ENCODE measurements around the gene CFAP57. TPM values are rescaled to one million over a fixed set of nuclear protein-coding genes. Genes with fewer than 3 reads are reported as not detected.

The CFAP57 gene
- total RNA-seq, 1 experiment from 2014 or later: 0.14 TPM

DNA sequence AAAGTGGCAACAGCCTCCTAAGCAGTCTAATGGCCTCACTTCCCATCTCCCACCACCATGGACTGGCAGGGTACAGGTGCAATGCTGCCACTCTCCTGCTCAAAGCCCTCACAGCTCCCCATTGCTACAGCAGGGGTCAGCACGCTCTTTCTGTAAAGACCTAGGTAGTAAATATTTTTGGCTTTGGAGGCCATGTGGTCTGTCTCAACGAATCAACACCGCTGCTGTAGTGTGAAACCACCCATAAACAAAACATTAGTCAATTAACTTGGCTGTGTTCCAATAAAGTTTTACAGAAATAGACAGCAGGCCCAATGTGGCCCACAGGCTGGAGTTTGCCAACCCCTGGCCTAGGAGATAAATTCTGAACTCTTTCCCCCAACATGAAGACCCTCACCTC lies 53.0 kb downstream of the CFAP57 start:
- no peak for DNase-seq
- Histone ChIP-seq H3K36me3 (replicated peaks; ENCODE audit: control insufficient read depth, insufficient read depth, low read length) (no peaks in the 10 kb centered on the region), H3K4me3 (ENCODE audit: insufficient read depth, low read depth, low read length) (no peak overlapping the region), H3K27me3 (ENCODE audit: control insufficient read depth, insufficient read depth, low read length) (peaks cover 2% of the 10 kb centered on the region; the same call in 1 of the 2 replicates)

- Histone ChIP-seq H3K4me3 (ENCODE audit: insufficient read depth, low read depth, low read length) (no peak overlapping the region), H3K27me3 (ENCODE audit: control insufficient read depth, insufficient read depth, low read length) (peaks cover 2% of the 10 kb centered on the region; the same call in 1 of the 2 replicates), H3K36me3 (replicated peaks; ENCODE audit: control insufficient read depth, insufficient read depth, low read length) (no peaks in the 10 kb centered on the region)
- DNase-seq: peak; percentile 87
These were observed 55.1 kb downstream of the CFAP57 start for GRCh38 chr1:43227143-43227764.

GRCh38 chr1:43229826-43230780 lies 58.0 kb downstream of the CFAP57 start:
- Histone ChIP-seq H3K36me3 (replicated peaks; ENCODE audit: control insufficient read depth, insufficient read depth, low read length) (no peaks in the 10 kb centered on the region), H3K27me3 (ENCODE audit: control insufficient read depth, insufficient read depth, low read length) (no peaks in the 10 kb centered on the region; the same call in 1 of the 2 replicates), H3K4me3 (ENCODE audit: insufficient read depth, low read depth, low read length) (no peak overlapping the region)
- no peak for DNase-seq

DNA sequence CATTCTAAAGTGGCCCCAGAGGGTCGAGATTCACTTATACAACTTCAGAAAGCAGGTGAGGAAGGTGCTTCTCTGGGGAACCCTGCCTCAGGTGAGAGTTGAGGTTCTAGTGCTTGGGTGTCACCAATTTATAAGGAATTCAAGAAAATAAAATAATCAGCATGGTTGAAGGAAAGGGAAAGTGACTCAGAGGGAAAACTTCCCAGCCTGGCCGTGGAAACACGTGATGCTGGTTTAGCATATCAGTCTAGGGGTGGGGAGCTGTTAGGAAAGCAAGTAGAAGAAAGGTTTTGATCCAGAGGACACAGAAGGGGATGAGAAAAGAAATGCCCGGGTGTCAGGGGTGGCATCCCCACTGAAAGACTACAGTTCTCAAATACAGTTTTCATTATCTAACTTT lies 59.9 kb downstream of the CFAP57 start:
- H3K4me3 ChIP-seq (ENCODE audit: insufficient read depth, low read depth, low read length): no peak overlapping the region
- no peaks in the 10 kb centered on the region for H3K36me3 ChIP-seq (replicated peaks; ENCODE audit: control insufficient read depth, insufficient read depth, low read length)
- H3K27me3 ChIP-seq (ENCODE audit: control insufficient read depth, insufficient read depth, low read length): no peaks in the 10 kb centered on the region; the same call in 1 of the 2 replicates
- DNase-seq: no peak

DNA sequence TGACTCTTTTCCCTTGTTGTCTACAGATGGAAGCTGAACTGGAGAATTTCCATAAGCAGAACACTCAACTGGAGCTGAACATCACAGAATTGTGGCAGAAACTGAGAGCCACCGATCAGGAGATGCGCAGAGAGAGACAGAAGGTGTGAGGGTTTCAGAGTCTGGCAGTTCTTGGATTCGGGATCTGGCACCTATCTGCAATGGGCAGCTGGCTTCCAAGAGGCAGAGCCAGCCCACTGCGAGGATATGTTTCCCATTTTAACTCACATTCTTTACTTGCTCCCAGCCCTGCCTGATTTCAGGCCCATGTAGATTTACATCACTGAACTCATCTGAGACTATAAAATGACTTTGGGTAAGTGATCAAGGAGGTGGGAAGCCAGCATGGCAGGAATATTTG lies 60.4 kb downstream of the CFAP57 start:
- no peaks in the 10 kb centered on the region for H3K36me3 ChIP-seq (replicated peaks; ENCODE audit: control insufficient read depth, insufficient read depth, low read length)

GRCh38 chr1:43233631-43234030 lies 61.5 kb downstream of the CFAP57 start:
- no peak overlapping the region for H3K4me3 ChIP-seq (ENCODE audit: insufficient read depth, low read depth, low read length)

More for the DNA sequence above, 60.4 kb downstream of the CFAP57 start:
- Histone ChIP-seq H3K27me3 (ENCODE audit: control insufficient read depth, insufficient read depth, low read length) (no peaks in the 10 kb centered on the region; the same call in 1 of the 2 replicates), H3K4me3 (ENCODE audit: insufficient read depth, low read depth, low read length) (no peak overlapping the region)
- no peak for DNase-seq

GRCh38 chr1:43234267-43234666 lies 62.1 kb downstream of the CFAP57 start:
- Histone ChIP-seq H3K27me3 (ENCODE audit: control insufficient read depth, insufficient read depth, low read length) (no peaks in the 10 kb centered on the region; the same call in 1 of the 2 replicates), H3K36me3 (replicated peaks; ENCODE audit: control insufficient read depth, insufficient read depth, low read length) (no peaks in the 10 kb centered on the region), H3K4me3 (ENCODE audit: insufficient read depth, low read depth, low read length) (no peak overlapping the region)
- DNase-seq: no peak

More at GRCh38 chr1:43233631-43234030, 61.5 kb downstream of the CFAP57 start:
- H3K36me3 ChIP-seq (replicated peaks; ENCODE audit: control insufficient read depth, insufficient read depth, low read length): no peaks in the 10 kb centered on the region
- no peak for DNase-seq
- no peaks in the 10 kb centered on the region; the same call in 1 of the 2 replicates for H3K27me3 ChIP-seq (ENCODE audit: control insufficient read depth, insufficient read depth, low read length)

GRCh38 chr1:43235040-43235439 lies 62.9 kb downstream of the CFAP57 start:
- Histone ChIP-seq H3K27me3 (ENCODE audit: control insufficient read depth, insufficient read depth, low read length) (no peaks in the 10 kb centered on the region; the same call in 1 of the 2 replicates), H3K4me3 (ENCODE audit: insufficient read depth, low read depth, low read length) (no peak overlapping the region), H3K36me3 (replicated peaks; ENCODE audit: control insufficient read depth, insufficient read depth, low read length) (no peaks in the 10 kb centered on the region)
- DNase-seq: no peak

- Histone ChIP-seq H3K36me3 (replicated peaks; ENCODE audit: control insufficient read depth, insufficient read depth, low read length) (no peaks in the 10 kb centered on the region), H3K4me3 (ENCODE audit: insufficient read depth, low read depth, low read length) (no peak overlapping the region), H3K27me3 (ENCODE audit: control insufficient read depth, insufficient read depth, low read length) (no peaks in the 10 kb centered on the region; the same call in 1 of the 2 replicates)
- no peak for DNase-seq
These were observed 63.5 kb downstream of the CFAP57 start for GRCh38 chr1:43235451-43236121.

DNA sequence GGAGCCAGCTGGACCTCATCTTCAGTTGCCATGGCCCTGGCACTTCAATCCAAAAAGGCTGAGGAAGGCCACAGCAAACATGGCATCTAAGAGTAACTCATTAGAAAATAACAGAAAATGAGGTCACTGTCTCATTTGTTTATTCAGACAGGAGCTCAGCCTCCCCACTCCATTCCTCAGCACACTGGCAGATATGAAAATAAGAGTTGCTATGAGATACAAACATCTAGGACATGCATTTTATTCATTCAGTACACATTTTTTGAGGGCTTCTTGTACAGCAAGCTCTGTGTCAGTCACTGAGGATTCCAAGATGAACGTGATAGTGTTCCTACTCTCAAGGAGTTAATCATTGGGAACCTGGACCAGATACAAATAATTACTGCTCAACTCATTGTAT lies 65.0 kb downstream of the CFAP57 start:
- Histone ChIP-seq H3K36me3 (replicated peaks; ENCODE audit: control insufficient read depth, insufficient read depth, low read length) (no peaks in the 10 kb centered on the region), H3K4me3 (ENCODE audit: insufficient read depth, low read depth, low read length) (no peak overlapping the region), H3K27me3 (ENCODE audit: control insufficient read depth, insufficient read depth, low read length) (no peaks in the 10 kb centered on the region; the same call in 1 of the 2 replicates)
- no peak for DNase-seq

GRCh38 chr1:43238085-43238484 lies 66.0 kb downstream of the CFAP57 start:
- peak; percentile 91 for DNase-seq
- H3K36me3 ChIP-seq (replicated peaks; ENCODE audit: control insufficient read depth, insufficient read depth, low read length): no peaks in the 10 kb centered on the region
- no peak overlapping the region for H3K4me3 ChIP-seq (ENCODE audit: insufficient read depth, low read depth, low read length)
- no peaks in the 10 kb centered on the region for H3K27me3 ChIP-seq (ENCODE audit: control insufficient read depth, insufficient read depth, low read length)

GRCh38 chr1:43238991-43239469 lies 66.9 kb downstream of the CFAP57 start:
- no peak for DNase-seq
- H3K36me3 ChIP-seq (replicated peaks; ENCODE audit: control insufficient read depth, insufficient read depth, low read length): no peaks in the 10 kb centered on the region
- no peak overlapping the region for H3K4me3 ChIP-seq (ENCODE audit: insufficient read depth, low read depth, low read length)
- no peaks in the 10 kb centered on the region for H3K27me3 ChIP-seq (ENCODE audit: control insufficient read depth, insufficient read depth, low read length)

- H3K36me3 ChIP-seq (replicated peaks; ENCODE audit: control insufficient read depth, insufficient read depth, low read length): no peaks in the 10 kb centered on the region
- H3K4me3 ChIP-seq (ENCODE audit: insufficient read depth, low read depth, low read length): no peak overlapping the region
- no peaks in the 10 kb centered on the region for H3K27me3 ChIP-seq (ENCODE audit: control insufficient read depth, insufficient read depth, low read length)
- no peak for DNase-seq
These were observed 67.4 kb downstream of the CFAP57 start for GRCh38 chr1:43239484-43239883.

DNA sequence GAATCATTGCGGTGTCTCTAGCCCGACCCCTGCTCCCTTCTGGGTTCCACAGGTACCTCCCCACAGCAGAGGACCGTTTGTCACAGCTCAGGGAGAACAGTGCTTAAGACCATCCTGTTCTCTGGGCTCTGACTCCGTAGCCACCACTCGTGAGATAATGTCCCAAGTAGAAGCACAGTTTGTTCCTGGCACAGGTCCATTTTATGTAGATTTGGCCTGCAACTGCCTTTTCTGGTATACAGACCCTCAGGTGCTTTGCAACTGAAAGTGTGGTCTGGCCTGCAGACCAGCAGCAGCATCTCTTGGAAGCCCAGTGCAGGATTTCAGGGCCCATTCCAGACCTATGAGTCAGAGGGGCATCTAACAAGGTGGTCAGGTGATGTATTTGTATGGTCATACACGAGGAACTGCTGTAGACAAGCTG lies 69.3 kb downstream of the CFAP57 start:
- no peak for DNase-seq
- Histone ChIP-seq H3K4me3 (ENCODE audit: insufficient read depth, low read depth, low read length) (no peak overlapping the region), H3K27me3 (ENCODE audit: control insufficient read depth, insufficient read depth, low read length) (no peaks in the 10 kb centered on the region), H3K36me3 (replicated peaks; ENCODE audit: control insufficient read depth, insufficient read depth, low read length) (no peaks in the 10 kb centered on the region)
